T-helper 2 cell (primary cell): ENCODE measurements around the gene ZNF594.
"Not testable (repeated sequence)": the region's sequence is repeated elsewhere in the genome, so short reads cannot be mapped to it uniquely, and the experiment has no call there.

Experiments
- DNase-seq, 5 experiments: peaks; one replicate each; pipeline versions ENCODE4 v3.0.0 to v3.0.0-alpha.2; 2012 to 2022
- total RNA-seq, 2 donors: gene quantifications; one replicate each; lab custom pipeline; 2026; lab: John Stamatoyannopoulos, UW

Gene ZNF594
- 5.3 to 9.7 reads per million in 2 donors for total RNA-seq

GRCh38 chr17:5191541-5192417, at the start of gene ZNF594:
Gene ZNF594 (minus strand): TSS chr17:5191868. CDS start chr17:5184256, 7,612 bp downstream.
- peak; percentile 93 to 98 (median 95) for DNase-seq

DNA sequence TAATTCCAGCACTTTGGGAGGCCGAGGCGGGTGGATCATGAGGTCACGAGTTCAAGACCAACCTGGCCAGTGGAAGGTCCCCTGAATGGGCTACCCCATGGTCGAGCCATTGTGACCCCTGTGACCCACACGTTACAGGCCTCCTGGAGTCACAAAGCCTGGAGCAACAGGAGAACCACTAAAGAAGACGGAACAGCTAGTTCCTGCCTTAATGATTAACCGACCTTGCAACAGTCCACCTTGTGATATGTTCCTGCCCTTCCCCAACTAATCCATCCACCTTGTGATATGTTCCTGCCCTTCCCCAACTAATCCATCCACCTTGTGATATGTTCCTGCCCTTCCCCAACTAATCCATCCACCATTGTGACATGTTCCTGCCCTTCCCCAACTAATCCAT, 48.1 kb upstream of the ZNF594 start:
- DNase-seq: not testable (repeated sequence)

DNA sequence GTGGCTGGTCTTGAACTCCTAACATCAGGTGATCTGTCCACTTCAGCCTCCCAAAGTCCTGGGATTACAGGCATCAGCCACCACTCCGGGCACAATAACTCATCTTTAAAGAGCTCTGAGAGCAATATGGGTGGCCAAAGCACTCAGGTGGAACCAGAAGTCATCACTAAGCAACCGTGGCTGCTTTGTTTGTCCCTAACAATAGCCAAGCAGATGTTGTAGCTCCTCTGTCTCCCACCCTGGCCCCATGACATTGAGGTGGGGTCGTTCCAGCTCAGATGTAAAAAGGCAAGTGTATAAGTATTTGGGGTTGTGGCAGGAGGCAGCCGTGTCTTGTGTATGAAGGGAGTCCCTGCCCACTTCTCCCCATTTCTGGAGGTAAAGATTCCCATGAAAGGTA, 46.7 kb upstream of the ZNF594 start:
- DNase-seq: no peak

- DNase-seq: peak in 2 of 5 experiments; percentile 25 to 38
Observed at GRCh38 chr17:5237541-5238016, 45.9 kb upstream of the ZNF594 start.

- no peak for DNase-seq
Observed at GRCh38 chr17:5236938-5237540, 45.4 kb upstream of the ZNF594 start.

DNA sequence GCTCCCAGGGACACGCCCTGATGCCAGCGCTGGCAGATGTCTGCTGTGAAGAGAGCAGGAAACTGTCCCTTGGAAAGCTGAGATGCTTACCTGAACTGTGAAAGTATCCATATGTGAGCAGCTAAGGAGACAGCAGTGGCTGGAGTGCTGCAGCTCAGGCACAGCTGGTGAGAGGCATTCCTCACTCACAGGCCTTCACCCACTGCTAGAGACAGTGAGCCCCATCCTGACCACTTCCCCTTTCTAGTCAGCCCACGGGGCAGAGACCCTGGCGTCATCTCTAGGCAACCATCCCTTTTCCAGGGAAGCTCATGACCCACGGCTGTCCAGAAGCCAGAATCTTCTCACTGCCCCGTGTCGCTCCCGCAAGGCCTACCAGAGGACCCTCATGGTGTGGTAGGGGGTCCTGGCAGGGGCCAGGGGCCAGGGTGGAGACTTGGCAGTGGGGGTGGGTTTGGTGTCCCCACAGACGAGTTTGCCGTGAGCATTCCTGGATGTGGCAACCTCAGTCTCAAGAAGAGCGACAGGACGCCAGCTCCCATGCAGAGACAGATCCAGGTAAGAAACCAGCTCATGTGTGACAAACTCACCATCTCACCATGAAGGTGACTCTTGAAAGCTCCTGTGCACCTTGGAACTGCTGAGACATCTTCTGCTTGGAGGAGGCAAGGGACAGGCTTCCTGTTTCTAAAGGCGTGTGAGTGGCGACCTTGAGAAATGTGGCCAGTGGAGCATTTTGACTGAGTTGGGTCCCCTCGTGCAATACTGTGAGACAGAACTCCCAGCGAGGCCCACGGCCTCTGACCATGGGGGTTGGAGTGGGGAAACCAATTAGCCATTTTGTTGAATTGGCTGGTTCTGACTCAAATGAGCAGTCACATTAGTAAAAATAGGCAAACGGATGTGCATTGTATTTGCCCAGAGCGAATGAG, 43.2 kb upstream of the ZNF594 start, which contains the start of gene SCIMP:
Gene SCIMP, minus strand, starts transcription at position 216 of the 932 bp plus-strand sequence. Its CDS starts 105 bp downstream, at position 111.
- DNase-seq: no peak

DNA sequence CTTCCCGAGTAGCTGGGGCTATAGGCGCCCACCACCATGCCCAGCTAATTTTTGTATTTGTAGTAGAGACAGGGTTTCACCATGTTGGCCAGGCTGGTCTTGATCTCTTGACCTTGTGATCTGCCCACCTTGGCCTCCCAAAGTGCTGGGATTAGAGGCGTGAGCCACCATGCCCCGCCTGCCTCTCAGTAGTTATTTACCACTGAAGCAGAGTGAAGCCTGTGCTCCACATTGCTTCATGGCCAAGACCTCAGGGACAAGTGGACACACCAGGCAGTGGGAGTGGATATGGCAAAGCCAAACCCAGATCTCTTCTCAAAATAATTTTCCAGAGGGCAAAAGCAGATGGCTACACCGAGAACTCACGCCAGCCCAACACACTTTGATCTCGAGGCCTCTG, 41.8 kb upstream of the ZNF594 start:
- DNase-seq: not testable (repeated sequence)

DNA sequence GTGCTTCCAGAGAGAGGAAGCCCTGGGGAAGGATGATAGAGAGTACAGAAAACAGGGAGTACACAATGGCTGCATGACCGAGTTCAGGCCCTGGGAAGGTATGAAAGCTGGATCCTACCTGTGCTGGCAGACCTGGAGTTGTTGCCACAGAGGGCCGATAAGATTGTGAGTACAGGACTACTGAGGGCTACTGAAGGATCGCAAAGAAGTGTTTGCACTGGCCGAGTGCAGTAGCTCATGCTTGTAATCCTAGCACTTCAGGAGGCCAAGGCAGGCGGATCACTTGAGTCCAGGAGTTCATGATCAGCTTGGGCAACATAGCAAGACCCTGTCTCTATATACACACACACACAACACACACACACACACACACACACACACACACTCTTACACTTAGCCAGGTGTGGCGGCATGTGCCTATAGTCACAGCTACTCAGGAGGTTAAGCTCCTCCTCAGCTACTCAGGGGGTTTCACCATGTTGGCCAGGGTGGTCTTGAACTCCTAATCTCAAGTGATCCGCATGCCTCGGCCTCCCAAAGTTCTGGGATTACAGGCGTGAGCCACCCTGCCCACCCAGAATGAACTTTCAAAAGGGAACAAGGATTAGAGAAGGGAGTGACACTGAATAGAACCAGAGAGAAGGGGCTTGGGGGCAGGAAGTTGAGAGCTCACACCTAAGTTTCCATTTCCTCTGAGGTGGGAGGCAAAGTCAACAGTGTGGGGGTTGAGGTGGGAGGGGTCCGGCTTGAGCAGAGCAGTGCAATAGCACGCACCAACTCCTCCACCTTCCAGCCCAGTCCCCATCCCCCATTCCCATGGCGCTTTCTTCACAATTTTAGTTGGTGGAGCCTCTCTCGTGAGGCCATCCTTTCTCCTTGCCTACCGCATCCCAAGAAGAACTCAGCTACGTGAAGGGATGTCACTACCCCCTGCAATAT, 35.5 kb upstream of the ZNF594 start:
- peak in 1 of 5 experiments; percentile 57 for DNase-seq

DNA sequence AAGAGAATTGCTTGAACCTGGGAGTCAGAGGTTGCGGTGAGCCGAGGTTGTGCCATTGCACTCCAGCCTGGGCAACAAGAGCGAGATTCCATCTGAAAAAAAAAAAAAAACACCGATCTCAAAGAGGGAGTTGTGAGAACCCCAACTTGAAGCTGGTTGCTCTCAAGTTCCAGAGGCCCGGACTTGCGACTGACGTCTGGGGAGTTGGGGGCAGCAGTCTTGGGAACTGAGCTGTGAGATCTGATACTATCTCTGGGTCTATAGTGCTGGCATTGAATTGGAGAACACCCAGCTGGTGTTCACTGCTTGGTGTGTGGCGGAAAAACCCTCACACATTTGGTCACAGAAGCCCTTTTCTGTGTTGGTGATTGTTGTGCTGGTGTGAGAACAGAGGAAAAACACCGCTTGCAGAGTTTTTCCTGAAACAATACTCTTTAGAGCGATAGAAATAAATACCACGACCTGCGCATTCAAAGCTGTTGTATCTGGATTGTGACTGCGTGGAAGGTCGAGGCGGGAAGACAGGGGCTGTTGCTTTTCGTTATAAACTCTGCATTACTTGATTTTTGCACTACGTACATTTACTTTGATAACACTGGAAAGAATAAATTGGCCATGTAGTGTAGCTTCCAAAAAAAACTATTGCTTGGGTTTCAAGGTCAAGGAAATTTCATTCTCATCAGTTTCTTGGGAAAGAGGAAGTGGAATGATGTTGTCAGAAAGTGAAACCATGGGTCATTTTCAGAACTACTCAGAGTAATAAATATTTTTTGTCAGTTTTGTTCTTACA, 34.2 kb upstream of the ZNF594 start:
- no peak for DNase-seq

- peak in 1 of 5 experiments; percentile 17 for DNase-seq
Observed at GRCh38 chr17:5221912-5222311, 30.2 kb upstream of the ZNF594 start.

DNA sequence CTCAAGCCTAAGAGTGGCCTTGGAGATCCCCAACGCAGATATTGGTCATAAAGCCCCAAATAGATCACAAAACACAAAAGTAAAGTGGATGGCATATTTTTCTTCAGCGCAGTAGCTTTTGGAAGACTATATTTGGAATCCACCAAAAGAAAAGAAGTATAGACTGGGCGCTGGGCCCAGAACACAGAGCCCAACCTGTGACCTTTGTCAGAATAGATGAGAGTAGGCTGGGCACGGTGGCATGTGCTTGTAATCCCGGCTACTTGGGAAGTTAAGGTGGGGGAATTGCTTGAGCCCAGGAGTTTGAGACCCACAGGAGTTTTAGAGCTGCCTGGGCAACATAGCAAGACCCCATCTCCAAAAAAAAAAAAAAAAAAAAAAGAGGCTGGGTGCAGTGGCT, 28.4 kb upstream of the ZNF594 start:
- DNase-seq: no peak

GRCh38 chr17:5219536-5219935, 27.9 kb upstream of the ZNF594 start:
- DNase-seq: no peak

DNA sequence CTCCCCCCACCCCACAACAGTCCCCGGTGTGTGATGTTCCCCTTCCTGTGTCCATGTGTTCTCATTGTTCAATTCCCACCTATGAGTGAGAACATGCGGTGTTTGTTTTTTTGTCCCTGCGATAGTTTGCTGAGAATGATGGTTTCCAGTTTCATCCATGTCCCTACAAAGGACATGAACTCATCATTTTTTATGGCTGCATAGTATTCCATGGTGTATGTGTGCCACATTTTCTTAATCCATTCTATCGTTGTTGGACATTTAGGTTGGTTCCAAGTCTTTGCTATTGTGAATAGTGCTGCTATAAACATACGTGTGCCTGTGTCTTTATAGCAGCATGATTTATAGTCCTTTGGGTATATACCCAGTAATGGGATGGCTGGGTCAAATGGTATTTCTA, 25.9 kb upstream of the ZNF594 start:
- DNase-seq: not testable (repeated sequence)

GRCh38 chr17:5211458-5211857, 19.8 kb upstream of the ZNF594 start:
- DNase-seq: no peak

GRCh38 chr17:5210614-5211252, 19.1 kb upstream of the ZNF594 start:
- no peak for DNase-seq

DNA sequence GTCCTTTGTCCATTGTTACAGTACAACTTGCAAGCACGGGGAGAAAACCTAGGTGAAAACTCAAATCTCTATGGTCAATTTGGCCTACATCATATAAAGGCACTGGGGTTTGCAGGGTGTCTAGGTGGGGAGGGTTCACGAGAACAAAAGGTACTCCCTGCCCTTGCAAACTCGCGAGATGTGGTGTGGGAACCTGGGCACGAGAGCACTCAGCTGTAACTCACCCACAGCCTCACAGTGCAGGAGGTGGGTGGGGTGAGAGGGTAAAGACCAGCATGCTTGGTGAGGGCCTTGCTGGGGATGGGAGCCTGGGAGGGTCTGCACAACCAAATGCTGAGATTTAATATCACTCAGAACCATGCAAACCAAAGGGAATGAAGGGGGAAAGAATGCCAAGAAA, 18.4 kb upstream of the ZNF594 start:
- DNase-seq: no peak

GRCh38 chr17:5209396-5209795, 17.7 kb upstream of the ZNF594 start:
- DNase-seq: no peak

GRCh38 chr17:5203908-5204294, 12.2 kb upstream of the ZNF594 start:
- DNase-seq: no peak

- DNase-seq: no peak
Observed at GRCh38 chr17:5203178-5203907, 11.7 kb upstream of the ZNF594 start.
